Pulmonary artery endothelial cell (primary cell): Measurements from ENCODE around the gene PITPNM3. TPM values are rescaled to one million over a fixed set of nuclear protein-coding genes. Genes with fewer than 3 reads are reported as not detected.

Experiments used
- DNase-seq: peaks from one replicate; pipeline ENCODE4 v3.0.0-alpha.2; 2011; ENCODE audit warnings: low read depth, low spot score
- total RNA-seq: library from RNA; depleted of rRNA; stranded (reverse); fragments of >200 nt; gene quantifications from 2 replicates; pipeline ENCODE4 v1.2.3, GENCODE V29; 2014

PITPNM3 gene
- total RNA-seq, 1 donor from 2014 or later: 1.6 TPM

DNA sequence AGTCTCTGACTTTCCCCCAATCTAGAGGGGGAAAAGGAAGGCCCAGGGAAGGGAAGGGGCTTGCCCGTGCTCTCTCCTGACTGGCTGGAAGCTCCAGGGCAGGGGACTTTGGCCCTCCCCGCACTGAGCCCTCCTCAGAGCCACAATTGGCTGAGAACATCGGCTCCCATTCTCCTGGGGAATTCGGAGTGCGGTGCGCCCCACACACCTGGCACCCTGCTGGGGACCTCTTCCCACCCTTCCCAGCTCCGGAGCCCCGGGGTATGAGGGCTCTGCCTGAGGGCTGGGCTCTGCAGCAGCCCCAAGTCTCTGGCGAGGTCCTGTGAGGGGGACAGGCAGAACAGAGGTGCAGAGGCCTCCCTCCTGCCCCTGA lies 76.1 kb downstream of the PITPNM3 start:
- no peak for DNase-seq

- DNase-seq: no peak
These were observed 76.6 kb downstream of the PITPNM3 start for GRCh38 chr17:6479622-6480302.

- no peak for DNase-seq
These were observed 77.9 kb downstream of the PITPNM3 start for GRCh38 chr17:6478486-6478885.

DNA sequence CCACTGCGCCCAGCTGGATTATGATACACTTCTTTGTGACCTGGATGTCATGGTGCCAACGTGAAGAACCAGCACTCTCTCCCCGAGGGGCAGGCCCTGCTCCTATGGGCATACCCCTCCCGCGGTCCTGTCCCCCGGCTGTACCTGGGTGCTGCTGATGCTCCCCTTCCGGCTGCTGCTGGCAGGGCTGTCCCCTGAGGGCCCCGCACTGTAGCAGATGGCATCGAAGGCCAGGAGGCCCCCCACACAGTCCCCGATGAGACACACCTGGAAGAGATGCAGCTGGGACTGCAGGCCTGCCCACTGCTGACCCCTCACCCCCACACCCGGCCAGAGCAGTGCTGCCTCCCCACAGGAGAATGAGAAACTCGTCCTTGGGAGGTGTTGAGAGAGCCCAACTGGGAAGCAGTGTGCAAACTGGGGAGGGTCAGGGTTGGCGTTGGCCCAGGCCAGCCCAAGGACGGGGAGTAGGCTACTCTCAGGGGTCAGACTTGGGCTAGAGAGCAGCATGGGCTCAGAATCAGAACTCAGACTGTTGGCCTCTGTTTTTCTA lies 78.4 kb downstream of the PITPNM3 start:
- DNase-seq: no peak

GRCh38 chr17:6476810-6477179 lies 79.6 kb downstream of the PITPNM3 start:
- no peak for DNase-seq

DNA sequence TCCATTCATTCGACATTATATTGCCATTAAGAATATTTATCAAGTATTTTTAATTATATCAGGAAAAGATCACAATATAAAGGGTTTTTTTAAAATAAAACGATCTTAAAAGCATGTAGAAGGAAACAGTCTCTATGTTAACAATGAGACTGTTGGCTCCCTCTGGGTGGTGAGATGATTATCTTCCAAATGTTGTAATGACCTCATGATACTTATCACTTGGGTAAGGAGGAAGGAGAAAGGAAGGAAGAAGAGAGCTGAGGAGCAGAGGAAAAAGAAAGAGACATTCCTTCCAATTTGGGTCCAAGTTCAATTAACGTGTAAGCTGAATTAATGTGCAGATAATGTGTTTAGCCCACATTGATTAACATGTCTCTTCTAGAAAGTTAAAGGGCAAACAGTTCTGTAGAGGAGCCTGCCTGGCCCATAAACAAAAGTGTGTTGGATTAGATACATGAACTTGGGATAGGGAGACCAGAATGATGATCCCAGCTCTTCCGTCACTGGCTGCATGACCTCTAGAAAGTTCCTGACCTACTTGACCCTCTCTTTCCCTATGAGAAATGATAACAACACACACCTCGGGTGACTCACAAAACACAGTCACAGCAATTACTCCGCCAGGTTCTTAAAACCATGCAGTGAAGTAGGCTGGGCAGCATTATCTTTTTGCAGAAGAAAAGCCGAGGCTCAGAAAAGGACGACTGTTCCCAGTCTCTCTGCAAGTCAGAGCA lies 80.1 kb downstream of the PITPNM3 start:
- DNase-seq: no peak

DNA sequence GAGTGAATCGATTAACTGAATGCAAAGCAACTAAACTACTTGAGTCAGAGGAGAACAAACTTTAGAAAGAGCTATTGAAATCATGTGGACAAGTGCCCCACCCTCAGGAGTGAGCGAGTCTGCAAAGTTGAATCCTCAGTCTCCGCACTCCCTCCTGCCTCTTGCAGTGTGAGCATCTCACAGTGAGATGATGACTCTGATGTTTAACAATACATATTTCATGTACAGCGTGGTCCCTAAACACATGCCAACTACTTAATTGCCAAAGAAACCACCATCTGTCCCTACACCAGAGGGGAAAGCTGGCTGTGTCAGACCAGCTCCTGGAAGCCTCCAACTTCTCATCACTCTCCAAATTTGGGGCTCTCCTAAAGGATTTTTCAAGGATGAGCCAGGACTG lies 80.9 kb downstream of the PITPNM3 start:
- DNase-seq: no peak

GRCh38 chr17:6474906-6475305 lies 81.4 kb downstream of the PITPNM3 start:
- no peak for DNase-seq

DNA sequence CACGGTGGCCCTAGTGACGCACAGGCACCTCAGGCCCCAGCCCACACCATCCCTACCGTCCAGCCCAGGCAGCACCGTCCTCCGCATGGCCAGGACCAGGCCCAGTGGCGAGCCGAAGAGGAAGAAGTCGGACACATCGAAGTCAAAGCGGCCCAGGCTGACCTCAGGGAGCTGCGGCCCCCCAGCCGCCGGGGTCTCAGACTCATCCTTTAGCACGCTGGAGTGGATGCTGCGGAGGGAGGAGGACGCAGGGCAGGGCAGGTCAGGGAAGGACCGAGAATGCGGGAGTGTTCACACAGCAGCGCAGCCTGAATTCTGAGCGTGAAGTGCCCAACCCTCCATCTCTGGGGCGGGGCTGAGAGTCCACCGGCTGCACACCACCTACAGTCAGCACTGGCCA lies 82.0 kb downstream of the PITPNM3 start:
- DNase-seq: no peak

DNA sequence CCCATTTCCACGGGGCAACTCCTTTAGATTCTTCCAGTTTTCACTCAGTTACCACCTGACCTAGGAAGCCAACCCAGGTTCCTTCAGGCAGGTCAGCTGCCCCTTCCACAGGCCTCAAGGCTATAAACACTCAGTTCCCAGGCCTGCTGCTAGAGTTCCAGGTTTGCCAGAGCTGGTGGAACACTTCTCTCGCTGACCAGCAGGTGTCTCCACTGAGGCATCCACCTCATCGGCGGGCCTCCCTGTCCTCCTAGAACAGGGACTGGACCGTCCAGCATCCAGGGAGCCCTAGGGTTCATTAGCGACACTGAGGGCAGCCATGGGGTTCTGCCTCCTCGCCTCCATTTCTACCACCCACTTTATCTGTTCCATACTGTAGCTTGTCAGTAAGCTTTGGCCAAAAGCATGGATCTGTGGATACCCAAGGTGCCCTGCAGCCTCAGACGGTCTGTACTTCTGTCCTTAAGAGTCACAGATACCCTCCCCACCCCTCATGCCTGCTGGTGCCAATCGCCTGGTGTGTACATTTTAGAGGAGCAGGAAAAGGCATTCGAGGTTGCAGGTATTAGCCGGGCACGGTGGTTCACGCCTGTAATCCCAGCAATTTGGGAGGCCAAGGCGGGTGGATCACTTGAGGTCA lies 83.1 kb downstream of the PITPNM3 start:
- peak; percentile 15 for DNase-seq

GRCh38 chr17:6472517-6472916 lies 83.8 kb downstream of the PITPNM3 start:
- no peak for DNase-seq

DNA sequence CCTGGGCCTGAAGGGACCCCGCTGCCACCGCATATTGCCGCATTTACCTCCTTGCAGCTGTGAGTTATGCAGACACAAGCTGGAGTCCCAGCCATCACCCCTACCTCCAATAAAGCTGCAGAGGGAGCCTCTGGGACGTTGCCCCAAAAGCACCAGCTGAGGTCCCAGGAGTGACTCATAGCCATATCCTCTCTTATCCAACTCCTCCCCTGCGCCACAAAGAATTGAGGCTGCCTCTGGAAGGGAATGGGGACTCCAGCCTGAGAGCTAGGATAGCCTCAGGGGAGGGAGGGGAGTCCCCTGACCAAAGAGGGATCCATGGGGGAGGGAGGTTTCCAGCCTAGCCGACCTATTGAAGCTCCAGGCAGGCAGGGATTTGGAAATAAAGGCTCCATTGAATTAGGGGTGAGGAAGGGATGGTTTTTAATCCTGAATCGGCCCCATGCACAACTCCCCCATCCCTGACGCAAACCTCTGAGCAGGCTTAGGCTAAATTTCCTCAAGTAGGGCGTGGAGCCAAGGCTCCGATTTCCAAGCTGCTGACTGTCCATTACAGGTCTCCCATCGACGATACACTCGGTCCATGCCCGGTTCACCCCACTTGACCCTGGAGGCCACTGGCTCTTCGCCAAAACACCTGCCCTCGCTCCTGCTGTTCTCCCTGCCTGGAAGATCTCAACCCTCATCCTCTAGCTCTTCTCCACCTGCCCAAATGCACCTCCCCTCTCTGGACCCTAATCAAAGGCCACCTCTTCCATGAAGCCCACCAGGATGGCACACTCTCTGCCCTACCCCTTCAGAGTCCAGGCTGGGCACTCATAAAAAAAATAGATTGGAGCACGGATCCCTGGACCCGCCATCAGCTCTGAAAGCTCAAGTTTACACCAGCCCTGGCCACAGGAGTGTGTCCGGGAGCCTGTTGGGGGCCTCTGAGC lies 84.6 kb downstream of the PITPNM3 start:
- DNase-seq: no peak

- no peak for DNase-seq
These were observed 85.4 kb downstream of the PITPNM3 start for GRCh38 chr17:6470751-6471521.

GRCh38 chr17:6470146-6470718 lies 86.1 kb downstream of the PITPNM3 start:
- DNase-seq: no peak

GRCh38 chr17:6468051-6468790 lies 88.1 kb downstream of the PITPNM3 start:
- no peak for DNase-seq

- no peak for DNase-seq
These were observed 88.8 kb downstream of the PITPNM3 start for GRCh38 chr17:6467567-6467966.

GRCh38 chr17:6465206-6466003 lies 91.0 kb downstream of the PITPNM3 start:
- no peak for DNase-seq

DNA sequence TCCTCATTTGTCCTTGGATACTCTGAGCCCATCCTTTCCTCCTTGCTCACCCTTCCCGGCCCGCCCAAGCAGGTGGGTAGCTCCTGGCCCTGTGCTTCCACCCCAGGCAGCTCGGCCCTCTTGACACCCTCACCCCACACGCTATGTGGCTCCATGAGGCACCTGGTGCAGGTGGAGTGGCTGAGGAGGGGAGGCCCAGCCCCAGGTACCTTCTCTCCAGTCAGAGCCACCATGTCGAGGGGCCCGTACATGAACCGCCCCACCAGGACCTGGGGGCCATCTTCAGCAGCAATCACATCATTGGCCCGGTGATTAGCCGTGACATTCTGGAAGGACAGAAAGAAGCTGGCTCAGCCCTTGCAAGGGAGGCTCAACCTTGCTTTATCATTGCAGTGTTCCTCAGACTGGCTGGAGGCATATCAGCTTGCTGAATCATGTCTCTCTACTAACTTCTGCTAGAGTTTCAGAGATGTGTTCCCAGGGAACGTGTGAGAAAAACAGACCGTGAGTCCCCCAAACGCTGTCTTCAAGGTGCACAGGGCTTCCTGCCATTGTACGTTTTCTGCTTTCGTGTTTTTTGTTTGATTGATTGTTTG lies 91.8 kb downstream of the PITPNM3 start:
- no peak for DNase-seq
